Colon (tissue), 2 donors: ENCODE data around the gene SMURF2.
"Not testable (repeated sequence)": the region's sequence is repeated elsewhere in the genome, so short reads cannot be mapped to it uniquely, and the experiment has no call there.

Experiments used
- FAIRE-seq: peaks from 2 replicates; lab custom pipeline; 2012; peaks lifted over from hg19 to GRCh38; lab: Jason Lieb, UNC
- donor health status: control.
- donor health status: control.

Gene SMURF2

GRCh38 chr17:64664299-64664981, 2.3 kb upstream of the SMURF2 start:
- not testable (repeated sequence) for FAIRE-seq

- not testable (repeated sequence) for FAIRE-seq
Observed at GRCh38 chr17:64663836-64664235, 1.7 kb upstream of the SMURF2 start.

- FAIRE-seq, result no peak
Observed at GRCh38 chr17:64662774-64663367, 764 bp upstream of the SMURF2 start.

GRCh38 chr17:64661726-64661975, 456 bp downstream of the SMURF2 start:
- no peak for FAIRE-seq

- FAIRE-seq, result not testable (repeated sequence)
Observed at GRCh38 chr17:64660978-64661725, 955 bp downstream of the SMURF2 start.

- FAIRE-seq, result not testable (repeated sequence)
Observed at GRCh38 chr17:64660195-64660977, 1.7 kb downstream of the SMURF2 start.

- FAIRE-seq, result no peak
Observed at GRCh38 chr17:64658931-64659330, 3.2 kb downstream of the SMURF2 start.

GRCh38 chr17:64657610-64658125, 4.4 kb downstream of the SMURF2 start:
- FAIRE-seq, result no peak

- no peak for FAIRE-seq
Observed at GRCh38 chr17:64655704-64656103, 6.4 kb downstream of the SMURF2 start.

GRCh38 chr17:64653985-64654355, 8.1 kb downstream of the SMURF2 start:
- FAIRE-seq, result no peak

GRCh38 chr17:64653325-64653984, 8.7 kb downstream of the SMURF2 start:
- no peak for FAIRE-seq

GRCh38 chr17:64651889-64652288, 10.2 kb downstream of the SMURF2 start:
- FAIRE-seq, result no peak

- FAIRE-seq, result no peak
Observed at GRCh38 chr17:64648234-64648633, 13.9 kb downstream of the SMURF2 start.

- FAIRE-seq, result no peak
Observed at GRCh38 chr17:64647817-64648216, 14.3 kb downstream of the SMURF2 start.

- no peak for FAIRE-seq
Observed at GRCh38 chr17:64639516-64639915, 22.6 kb downstream of the SMURF2 start.

- no peak for FAIRE-seq
Observed at GRCh38 chr17:64638552-64639203, 23.4 kb downstream of the SMURF2 start.

- FAIRE-seq, result no peak
Observed at GRCh38 chr17:64635647-64636305, 26.3 kb downstream of the SMURF2 start.

GRCh38 chr17:64634218-64634617, 27.9 kb downstream of the SMURF2 start:
- FAIRE-seq, result no peak

GRCh38 chr17:64632606-64633005, 29.5 kb downstream of the SMURF2 start:
- no peak for FAIRE-seq

- FAIRE-seq, result no peak
Observed at GRCh38 chr17:64632194-64632593, 29.9 kb downstream of the SMURF2 start.
